GM19372 (cell line): ENCODE results near the gene SPSB3.

Source experiments
- ATAC-seq: cut with Tn5 transposase; IDR thresholded peaks from one replicate; pipeline ENCODE4 v1.9.1; 2021; ENCODE audit warnings: mild to moderate bottlenecking, low read depth, moderate library complexity; ENCODE audit not compliant: unreplicated experiment

Gene SPSB3

DNA sequence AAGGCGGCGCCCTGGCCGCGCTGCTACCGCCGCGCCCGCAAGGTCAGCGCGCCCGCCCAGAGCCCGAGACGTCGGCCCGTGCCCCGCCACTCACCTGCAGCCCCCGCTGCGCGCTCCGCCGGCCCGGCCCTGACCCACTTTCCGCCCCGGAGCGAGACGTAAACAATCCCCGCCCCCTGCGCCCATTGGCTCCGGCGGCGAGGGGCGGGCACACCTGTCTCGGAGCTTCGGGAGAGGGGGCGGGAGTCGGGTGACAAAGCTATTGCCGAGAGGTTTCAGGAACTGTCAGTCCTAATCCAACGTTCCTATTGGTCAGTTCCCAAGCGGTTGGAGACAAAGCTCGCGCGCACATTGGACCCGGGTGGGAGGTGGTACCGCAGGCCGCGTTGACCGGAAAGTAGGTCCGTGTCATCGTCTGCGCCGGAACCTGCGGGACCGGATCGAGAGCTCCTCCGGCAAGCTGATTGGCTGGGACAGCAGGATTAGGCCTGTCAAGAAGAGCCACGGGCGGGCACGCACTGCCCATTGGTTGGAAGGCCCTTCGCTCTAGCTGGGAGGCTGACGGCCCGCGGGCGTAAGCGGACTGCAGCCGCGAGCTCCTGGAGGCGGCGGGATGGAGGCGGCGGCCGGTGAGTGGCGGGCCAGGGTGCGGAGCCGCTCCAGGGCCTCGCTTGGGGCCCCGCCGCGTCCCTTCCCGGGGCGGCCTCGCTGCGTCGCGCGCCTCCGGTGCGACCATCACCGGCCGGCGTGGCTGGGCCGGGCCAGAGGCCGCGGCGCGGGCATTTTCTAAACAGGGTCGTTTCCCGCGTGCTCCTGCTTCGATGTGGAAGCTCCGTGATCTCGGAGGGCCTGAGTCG lies at the start of gene SPSB3, which contains the start of gene NUBP2:
Gene SPSB3, minus strand, starts transcription at position 164 of the 857 bp plus-strand sequence. CDS start 1,088 bp downstream, outside the sequence.
Gene NUBP2, plus strand, starts transcription at position 553 of the 857 bp plus-strand sequence. Its CDS starts 61 bp downstream, at position 614.
- ATAC-seq, result peak; percentile 86

DNA sequence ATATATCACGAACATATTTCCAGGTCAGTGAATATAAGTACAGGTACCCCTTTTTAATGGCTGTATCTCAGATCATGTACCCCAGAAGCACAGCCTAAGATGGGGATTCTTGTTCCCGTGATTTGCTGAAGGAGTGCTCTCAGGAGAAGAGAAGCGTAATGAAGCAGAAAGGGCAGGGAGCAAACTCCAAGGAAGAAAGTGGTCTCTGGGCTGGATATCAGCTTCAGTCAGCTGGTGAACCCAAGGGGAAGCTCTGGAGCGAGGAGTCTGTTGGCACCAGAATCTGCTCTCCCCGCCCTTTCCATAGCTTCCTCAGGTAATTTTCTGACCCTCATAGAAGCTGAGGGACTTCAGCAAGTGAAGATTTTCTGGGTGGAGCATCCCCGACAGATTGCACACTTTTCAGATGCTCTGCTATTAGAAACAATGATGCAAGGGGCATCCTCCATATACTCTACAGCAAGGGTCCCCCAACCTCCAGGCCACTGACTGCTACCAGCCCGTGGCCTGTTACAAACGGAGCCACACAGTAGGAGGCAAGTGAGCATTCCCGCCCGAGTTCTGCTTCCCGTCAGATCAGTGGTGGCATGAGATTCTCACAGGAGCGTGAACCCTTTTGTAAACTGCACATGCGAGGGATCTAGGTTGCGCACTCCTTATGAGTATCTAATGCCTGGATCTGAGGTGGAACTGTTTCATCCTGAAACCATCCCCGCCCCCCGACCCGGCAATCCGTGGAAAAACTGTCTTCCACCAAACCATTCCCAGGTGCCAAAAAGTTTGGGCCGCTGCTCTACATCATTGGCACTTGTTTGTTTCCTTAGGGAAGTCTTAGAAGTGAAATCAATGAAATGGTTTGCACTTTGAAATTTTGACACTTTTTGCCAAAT lies 49.1 kb upstream of the SPSB3 start:
- no peak for ATAC-seq

DNA sequence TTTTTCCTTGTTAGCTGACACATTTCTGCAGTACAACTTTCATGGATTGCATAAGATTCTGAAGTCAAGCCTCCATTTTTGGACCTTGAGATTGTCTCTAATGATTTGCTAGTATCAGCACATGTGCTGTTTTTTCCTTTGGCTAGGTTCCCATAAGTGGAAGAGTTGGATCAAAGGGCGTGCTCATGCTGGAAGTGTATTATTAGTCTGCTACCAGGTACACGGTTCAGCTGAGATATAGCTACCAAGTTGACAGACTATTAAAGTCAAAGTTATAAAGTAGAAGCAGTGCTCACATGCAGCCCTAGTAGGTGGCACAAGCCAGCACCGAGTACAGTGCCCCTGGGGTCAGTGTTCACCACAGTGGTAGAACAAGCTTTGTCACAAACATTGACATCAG lies 47.8 kb upstream of the SPSB3 start:
- ATAC-seq, result no peak

DNA sequence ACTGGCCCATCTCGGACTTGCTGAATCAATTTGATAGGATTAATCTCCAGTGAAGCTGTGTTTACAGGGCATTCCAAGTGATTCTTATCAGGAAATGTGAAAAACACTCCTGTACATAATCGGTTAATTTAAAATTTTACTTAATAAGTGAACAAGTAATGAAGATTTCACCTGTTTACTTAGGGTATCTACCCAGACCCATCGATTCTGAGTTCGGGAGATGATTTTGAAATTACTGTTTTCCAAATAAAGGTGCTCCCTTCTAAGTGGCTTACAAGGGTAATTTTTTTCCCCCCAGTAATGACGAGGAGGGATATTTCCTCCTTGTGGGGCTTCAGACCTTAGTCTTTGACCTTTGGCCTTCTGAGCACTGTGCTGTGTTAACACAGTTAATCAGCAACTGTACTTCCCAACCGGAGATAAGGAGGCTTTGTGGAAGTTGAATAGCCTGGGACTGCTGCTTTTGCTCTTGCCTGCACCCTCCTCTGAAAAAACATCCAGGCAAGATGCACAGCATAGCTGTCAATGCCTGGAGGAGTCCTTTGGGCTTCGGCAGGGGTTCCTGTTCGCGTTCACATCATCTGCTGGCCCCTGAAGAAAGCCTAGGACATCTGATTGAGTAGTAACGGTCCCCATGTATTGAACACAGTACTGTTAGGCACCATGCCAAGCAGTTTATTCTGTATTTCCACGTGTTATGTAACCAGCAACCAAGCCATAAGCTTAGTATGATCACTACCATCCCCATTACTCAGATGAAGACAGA lies 46.5 kb upstream of the SPSB3 start:
- ATAC-seq, result no peak

DNA sequence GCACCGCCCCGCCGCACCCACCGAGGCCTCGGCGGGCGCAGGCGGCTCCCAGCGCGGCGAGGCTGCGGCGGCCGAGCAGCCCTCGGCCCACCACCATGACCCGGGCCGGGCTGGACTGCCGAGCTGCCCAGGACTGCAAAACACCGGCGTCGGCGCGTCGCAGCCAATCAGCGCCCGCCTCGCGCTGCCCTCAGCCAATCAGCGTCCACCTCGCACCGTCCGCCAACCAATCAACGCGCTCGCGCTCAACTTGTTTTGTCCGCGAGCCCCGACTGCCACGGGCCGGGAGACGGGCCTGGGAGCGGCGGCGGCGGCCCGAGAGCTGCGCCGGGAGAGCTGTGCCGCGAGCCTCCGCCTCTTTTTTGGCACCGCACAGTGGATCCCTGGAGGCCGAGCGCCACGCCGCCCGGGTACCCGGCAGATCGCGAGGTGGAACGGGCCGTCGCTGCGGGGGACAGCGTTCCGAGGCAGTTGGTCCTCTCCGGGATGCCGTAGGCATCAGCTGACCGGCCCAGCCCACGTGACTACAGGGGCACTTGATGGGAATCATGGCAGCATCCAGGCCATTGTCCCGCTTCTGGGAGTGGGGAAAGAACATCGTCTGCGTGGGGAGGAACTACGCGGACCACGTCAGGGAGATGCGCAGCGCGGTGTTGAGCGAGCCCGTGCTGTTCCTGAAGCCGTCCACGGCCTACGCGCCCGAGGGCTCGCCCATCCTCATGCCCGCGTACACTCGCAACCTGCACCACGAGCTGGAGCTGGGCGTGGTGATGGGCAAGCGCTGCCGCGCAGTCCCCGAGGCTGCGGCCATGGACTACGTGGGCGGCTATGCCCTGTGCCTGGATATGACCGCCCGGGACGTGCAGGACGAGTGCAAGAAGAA lies 44.6 kb upstream of the SPSB3 start, which contains the start of the genes FAHD1 and HAGH:
Gene FAHD1, plus strand, starts transcription at position 516 of the 883 bp plus-strand sequence. Its CDS starts 33 bp downstream, at position 549.
Gene HAGH, minus strand, starts transcription at position 135 of the 883 bp plus-strand sequence. Its CDS starts 38 bp downstream, at position 97.
- peak; percentile 87 for ATAC-seq

DNA sequence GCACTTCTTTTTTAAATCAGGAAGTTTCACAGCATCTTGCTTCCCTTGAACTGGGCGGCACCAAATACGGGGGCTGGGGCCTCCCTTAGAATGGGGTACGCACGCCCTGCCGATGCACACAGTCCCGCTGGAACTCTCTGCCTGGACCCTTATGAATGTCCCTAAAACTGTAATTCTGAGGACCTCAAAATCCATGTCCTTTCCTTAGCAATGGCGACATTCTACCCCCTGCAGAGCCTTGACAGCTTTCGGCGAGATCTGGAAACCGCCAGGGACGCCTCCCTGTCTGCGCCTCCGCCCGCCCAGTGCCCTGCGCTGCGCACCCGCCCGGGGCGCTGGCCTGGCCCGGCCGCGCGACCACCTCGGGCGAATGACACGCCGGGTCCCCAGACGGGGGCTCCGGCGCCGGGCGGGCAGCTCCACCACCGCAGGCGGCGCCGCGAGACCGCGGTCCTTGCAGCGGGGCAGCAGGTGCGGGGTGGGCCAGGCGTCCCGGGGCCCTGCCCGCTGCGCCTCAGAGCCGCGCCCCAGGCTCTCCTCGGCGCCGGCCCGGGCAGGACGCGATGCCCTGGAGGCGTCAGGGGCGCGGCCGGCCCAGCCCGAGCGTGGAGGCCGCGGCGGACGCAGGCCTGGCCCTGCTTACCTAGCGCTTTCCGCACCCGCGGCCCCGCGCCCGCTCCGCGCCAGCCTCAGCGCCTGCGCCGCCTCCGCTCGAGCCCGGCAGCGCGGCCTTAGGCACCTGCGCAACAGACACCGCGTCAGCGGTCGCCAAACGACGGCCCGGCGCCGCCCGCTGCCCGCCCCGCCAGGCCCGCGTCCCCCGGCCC lies 43.7 kb upstream of the SPSB3 start:
- peak; percentile 50 for ATAC-seq

DNA sequence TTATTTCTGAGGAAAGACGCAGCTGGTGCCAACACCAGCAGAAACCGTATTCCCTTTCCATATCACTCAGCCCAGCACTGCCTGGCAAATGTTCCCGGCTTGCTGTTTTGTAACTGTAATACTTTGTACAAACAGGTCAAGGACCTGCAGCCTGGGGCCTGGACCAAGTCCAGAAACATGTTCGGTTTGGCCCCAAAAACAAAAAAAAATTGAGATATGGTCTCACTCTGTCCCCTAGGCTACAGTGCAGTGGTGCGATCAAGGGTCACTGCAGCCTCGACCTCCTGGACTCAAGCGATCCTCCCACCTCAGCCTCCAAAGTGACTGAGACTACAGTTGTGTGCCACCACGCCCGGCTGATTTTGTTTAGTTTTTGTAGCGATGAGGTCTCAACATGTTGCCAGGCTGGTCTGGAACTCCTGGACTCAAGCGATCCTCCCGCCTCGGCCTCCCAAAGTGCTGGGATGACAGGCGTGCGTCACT lies 43.1 kb upstream of the SPSB3 start:
- no peak for ATAC-seq

DNA sequence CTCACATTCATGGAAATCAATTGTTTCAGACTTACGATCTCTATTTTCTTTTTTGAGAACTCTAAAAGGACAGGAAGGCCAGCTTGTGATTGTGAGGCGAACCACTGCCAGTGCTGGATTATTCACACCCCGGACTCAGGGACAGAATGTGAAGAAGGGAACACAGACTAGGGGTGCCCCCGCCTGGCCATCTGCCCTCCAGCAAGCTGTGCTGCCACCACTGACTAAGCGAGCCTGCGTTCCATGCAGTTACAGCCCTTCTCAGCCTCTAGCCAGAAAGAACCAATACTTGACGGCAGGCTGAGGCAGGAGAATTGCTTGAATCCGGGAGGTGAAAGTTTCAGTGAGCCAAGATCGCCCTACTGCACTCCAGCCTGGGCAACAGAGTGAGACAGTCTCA lies 41.5 kb upstream of the SPSB3 start:
- ATAC-seq, result no peak

DNA sequence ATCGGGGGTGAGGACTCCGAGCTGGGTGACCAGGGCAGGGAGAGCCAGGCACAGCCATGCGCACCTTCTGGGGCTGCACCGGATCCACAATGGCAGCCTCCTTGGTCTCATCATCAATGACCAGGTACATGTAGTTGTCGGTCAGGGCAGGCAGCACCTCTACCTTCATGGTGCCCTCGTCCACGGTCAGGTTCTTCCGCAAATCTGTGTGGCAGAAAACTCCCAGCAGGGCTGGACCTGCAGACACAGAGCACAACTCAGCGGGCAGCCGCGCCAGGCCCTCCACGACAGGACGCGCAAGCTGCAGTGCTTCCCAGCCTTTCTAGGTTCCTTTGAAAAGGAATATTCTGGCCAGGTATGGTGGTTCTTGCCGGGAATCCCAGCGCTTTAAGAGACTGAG lies 40.4 kb upstream of the SPSB3 start:
- no peak for ATAC-seq

DNA sequence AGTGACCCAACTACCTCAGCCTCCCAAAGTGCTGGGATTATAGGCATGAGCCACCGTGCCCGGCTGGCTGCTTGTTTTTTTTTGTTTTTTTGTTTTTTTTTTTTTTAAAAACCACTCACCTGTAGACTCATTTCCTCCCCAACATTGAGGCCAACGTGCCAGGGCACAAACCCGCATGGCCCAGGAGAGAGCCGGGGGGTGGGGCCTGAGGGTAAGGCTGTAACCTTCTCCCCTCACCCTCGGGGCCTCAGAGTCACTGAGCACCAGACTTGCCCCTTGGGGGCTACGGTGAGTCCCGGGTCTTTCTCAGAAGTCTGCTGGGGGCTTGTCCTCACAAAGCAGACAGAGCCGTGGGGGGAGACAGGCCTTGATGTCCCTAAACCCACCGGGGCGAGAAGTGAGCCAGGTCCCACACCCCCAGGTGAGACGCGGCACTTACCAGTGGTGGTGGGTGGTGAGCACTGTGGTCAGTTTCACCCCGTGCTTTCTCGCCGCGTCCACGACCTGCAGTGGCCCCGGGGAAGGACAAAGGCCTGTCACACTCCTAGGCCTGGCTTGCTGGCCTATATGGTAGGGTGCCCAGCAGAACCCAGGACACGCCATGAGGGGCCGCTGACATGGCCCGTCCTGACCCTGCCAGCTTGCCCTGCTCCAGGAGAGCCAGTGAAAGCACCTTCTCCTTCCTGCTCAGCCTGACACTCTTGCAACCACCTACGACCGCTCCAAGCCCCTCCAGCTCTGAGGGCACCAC lies 39.7 kb upstream of the SPSB3 start:
- ATAC-seq, result no peak

DNA sequence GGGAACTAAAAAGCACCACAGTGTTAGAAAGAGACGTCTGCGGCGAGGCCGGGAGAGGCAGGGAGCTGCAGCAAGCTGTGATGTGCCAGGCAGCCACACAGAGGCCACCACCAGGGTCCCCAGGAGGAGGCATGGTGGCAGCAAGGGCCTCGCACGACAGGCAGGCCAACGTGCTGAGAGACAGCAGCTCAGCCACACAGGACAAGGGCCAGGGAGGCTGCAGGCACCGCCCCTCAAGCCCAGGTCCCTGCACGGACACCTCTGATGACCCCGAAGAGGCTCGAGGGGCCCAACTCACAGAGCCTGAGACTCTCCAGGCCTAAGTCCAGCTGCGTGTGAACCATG lies 38.5 kb upstream of the SPSB3 start:
- ATAC-seq, result no peak

DNA sequence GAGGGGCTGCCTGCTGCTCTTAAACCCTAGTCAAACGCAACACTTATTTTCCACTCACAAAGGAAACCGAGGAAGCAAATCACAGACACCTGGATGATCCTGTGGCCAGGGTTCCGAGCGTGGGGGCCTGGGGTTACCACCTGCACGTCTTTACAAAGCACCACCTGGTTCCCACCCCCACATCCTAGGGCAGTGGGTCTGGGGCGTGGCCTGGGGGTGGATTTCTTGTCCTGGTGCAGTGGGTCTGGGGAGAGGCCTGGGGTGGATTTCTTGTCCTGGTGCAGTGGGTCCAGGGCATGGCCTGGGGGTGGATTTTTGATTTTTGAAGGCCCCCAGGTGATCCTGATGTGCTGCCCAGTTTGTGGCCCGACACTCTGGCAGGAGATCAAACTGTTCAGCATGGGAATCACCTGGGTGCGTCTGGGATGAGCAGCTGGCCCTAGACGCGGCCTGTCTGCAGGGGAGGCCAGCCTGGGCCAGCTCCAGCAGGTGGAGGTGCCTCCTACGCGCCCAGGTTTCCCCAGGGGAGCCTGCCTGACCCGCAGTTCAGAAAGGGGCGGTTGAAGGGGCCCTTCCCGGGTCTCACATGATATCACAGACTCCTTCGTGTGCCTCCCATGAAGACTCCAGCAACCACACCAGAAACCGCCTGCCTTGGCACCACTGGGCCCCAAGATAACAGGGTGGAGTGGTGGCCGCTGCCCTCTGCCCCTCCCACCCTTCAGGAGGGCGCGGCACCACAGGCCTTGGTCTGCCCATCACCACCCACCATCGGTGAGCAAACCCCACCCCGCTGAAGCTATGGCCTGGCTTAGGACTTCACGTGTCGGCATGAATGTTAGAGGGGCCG lies 38.0 kb upstream of the SPSB3 start:
- no peak for ATAC-seq

DNA sequence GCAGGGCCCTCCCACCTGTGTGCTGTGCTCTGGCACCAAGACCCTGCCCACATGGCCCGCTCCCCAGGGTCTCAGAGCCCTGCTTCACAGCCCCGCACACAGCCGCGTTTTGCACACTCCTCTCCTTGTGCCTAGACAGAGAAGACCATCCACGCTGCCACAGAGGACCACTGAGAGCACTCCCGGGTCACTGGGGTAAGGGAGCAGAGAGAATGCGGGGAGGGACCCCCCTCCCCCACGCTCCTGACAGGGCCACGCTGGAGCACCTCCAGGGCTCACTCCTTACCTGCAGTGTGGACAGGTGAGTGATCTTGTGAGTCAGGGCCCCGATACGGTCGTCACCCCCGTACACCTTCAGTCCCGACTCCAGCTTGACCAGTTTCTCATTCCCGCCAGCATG lies 37.2 kb upstream of the SPSB3 start:
- no peak for ATAC-seq

DNA sequence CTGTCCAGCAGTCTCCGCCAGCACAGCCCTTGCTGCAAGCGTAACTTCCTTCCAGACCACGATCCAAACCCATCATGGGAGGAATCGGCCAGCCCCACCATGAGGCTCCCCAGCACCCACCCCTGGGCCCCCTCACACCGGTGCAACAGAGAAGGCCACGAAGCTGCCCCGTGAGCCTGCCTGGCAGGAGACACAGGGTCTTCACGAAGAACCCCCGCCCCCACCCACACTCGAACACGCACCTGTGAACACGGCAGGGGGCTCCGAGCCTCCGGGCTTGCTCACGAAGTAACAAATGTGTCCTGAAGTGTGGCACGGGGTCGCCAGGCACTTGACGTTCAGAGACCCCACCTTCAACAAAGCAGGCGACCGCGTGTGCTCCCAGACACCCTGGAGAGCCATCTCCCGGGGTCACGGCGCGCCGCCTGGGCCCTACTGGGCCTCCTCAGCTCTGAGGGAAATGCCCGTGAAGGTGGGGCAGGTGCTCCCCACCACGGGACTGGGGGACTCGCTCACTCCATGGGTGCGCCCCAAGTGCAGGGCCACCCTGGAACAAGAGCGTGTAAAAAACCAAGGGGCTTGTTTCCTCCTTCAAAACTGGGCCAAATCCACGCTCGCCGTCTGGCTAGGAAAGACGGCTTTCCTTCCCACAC lies 36.6 kb upstream of the SPSB3 start:
- no peak for ATAC-seq

DNA sequence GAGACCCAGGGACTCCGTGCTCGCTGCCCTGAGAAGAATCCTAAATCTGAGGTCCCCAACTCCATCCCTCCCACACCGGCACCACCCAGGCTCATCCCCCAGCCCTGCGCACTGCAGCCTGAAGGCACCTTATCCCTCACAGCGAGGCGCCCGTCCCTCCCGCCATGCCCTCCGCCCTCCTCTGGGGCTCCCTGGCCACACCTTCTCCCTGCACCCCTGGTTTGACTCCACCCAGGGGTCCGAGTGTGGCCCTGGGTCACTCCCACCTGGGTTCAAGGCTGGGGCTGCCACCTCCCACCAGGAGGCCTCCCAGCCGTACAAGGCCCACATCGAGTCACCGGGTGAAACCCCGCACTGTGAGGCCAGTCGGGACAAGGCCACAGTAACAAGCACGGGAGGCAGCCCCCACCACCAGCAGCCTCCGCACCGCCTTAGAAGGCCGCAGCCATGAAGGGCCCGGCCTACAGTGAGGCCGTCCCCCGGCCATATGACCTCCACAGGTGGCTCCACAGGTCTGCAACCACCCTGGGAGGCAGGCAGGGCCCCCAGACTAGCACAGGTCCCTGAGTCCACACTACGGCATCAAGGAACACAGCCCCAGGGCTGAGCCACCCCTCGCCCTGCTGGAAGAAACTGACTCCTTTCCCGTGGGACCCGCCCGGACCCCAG lies 36.0 kb upstream of the SPSB3 start:
- no peak for ATAC-seq

DNA sequence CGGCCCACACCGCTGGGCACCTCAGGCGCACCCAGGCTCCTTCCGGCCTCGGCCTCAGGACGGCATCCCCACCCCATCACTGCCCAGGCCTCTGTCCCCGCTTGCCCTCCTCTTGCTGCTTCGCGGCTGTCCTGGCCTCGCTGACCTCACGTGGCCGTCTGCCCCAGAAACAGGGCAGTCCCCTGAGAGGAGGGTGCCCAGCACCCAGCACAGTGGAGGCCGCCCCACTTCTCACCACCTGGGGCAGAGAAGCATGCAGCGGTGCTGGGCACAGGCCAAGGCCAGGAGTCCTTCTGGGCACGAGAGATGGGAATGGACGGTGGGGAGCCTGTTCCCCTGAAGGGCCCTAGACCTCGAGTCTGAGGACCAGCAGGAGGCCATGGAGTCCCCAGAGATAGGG lies 35.3 kb upstream of the SPSB3 start:
- ATAC-seq, result no peak
